ENCODE data around the gene NSMCE1. TPM values are rescaled to one million over a fixed set of nuclear protein-coding genes. Genes with fewer than 3 reads are reported as not detected.

NSMCE1 gene
- total and polyA plus RNA-seq, 2 of the 4 experiments (the other 2 are of a cell fraction) = 47.5 to 120 TPM

- ChIA-PET POLR2A (ENCODE audit: unreplicated experiment) (interaction anchor here (0.5 to 1.6 kb wide), 4 partner anchors 9 to 78 kb away, joined by 3 to 4 read pairs (median 4); partner anchors contain the start of gene NSMCE1), CTCF (interaction anchor here (1.0 to 1.2 kb wide), 3 partner anchors 8 to 97 kb away, joined by 3 read pairs; no protein-coding TSS in a partner anchor)
- Histone ChIP-seq H3K4me1 (ENCODE audit: control insufficient read depth, insufficient read depth, low read length) (peaks cover 37% of the 10 kb centered on the region), H3K27me3 (ENCODE audit: control insufficient read depth, insufficient read depth, low read length) (no peaks in the 10 kb centered on the region), H2AFZ (replicated peaks; ENCODE audit: low read length, poor library complexity) (peak overlapping the region; percentile 69), H3K9me1 (ENCODE audit: insufficient read depth, low read length) (peaks cover 42% of the 10 kb centered on the region), H2AK5ac (ENCODE audit: low read depth, low read length) (peak overlapping the region; percentile 99), H3K56ac (ENCODE audit: extremely low read depth, insufficient read depth, low read length) (peak overlapping the region; percentile 95), H4K91ac (ENCODE audit: insufficient read depth, low read depth, low read length) (peak overlapping the region; percentile 98), H3K14ac (replicated peaks; ENCODE audit: low read depth, low read length) (peak overlapping the region; percentile 98), H3K79me1 (ENCODE audit: low read depth in 1 of 2, low read length in 2 of 2) (peaks cover 28 to 78% of the 10 kb centered on the region in 2 experiments), H2BK120ac (ENCODE audit: low read depth, low read length) (peak overlapping the region; percentile 99), H3K9ac (ENCODE audit: low read depth, low read length) (peak overlapping the region; percentile 78), H3K27ac (ENCODE audit: insufficient read depth, low read length) (peak overlapping the region; percentile 94), H3K4me3 (ENCODE audit: insufficient read depth, low read depth, low read length) (peak overlapping the region; percentile 1; the same call in 1 of the 2 replicates), H2AK9ac (replicated peaks; ENCODE audit: low read depth, low read length, poor library complexity) (peak overlapping the region; percentile 85), H2BK5ac (ENCODE audit: low read depth, low read length, poor library complexity, severe bottlenecking) (peak overlapping the region; percentile 98), H4K20me1 (ENCODE audit: insufficient read depth, low read length) (no peaks in the 10 kb centered on the region; the same call in 1 of the 2 replicates), H3K4ac (ENCODE audit: low read depth, low read length) (peak overlapping the region; percentile 100), H3K18ac (ENCODE audit: low read depth, low read length) (peak overlapping the region; percentile 93), H3K9me3 (ENCODE audit: control insufficient read depth, insufficient read depth, low read length) (no peaks in the 10 kb centered on the region), H2BK15ac (ENCODE audit: low read depth, low read length) (peak overlapping the region; percentile 91; the same call in 2 of the 3 replicates), H4K5ac (ENCODE audit: low read depth, low read length) (peak overlapping the region; percentile 78), H3K4me2 (ENCODE audit: low read depth, low read length) (peak overlapping the region; percentile 56), H4K8ac (ENCODE audit: low read depth in 2 of 2, low read length in 2 of 2) (peak overlapping the region; percentile 93 to 95), H2BK20ac (ENCODE audit: low read depth, low read length) (peak overlapping the region; percentile 99), H3K36me3 (ENCODE audit: control insufficient read depth, insufficient read depth, low read length) (no peaks in the 10 kb centered on the region), H3K23ac (ENCODE audit: low read depth, low read length) (peak overlapping the region; percentile 99)
- ATAC-seq (ENCODE audit: low read depth) = peak; percentile 79
- dilution Hi-C loops (cut with HindIII; ENCODE audit: low sequenced_read_pairs, unreplicated experiment) (no loop called here), in situ Hi-C loops (cut with MboI; ENCODE audit: low sequenced_read_pairs) (loop anchor here (5.0 kb wide), 1 partner anchor 74 kb away; no protein-coding TSS in a partner anchor), intact Hi-C loops (cut with micrococcal nuclease) (loop anchor here (1.0 to 2.0 kb wide), 2 partner anchors 40 to 126 kb away; partner anchors contain the start of gene KDM8)
- no TSS peak for BruUV-seq (replicated peaks)
- DNase-seq = peak; percentile 98
- 2% methylated on average over 5 of the region's 13 CpGs; no CpG with 5 or more reads in 1 of the 2 experiments for WGBS, 2 experiments (ENCODE audit: extremely low coverage in 2 of 2, insufficient read length in 1 of 2)
- TF ChIP-seq SMC3 (IDR thresholded peaks at IDR 0.05; ENCODE audit: low read depth, low read length) = 0 out of 2 replicates have a peak, but pooled peaks have one; percentile 18
- no peak; the same call in 1 of the 2 replicates for TF ChIP-seq POLR2A (IDR thresholded peaks at IDR 0.05; ENCODE audit: low read depth, low read length)
- no peak for TF ChIP-seq NFE2L2 (IDR thresholded peaks at IDR 0.05; ENCODE audit: low read depth, low read length)
- peak; percentile 30 for TF ChIP-seq BHLHE40 (IDR thresholded peaks at IDR 0.05; ENCODE audit: low read depth, low read length)
- no peak for TF ChIP-seq ELK1 (IDR thresholded peaks at IDR 0.05; ENCODE audit: borderline replicate concordance, low read depth, low read length)
- no peak for TF ChIP-seq MAFK (IDR thresholded peaks at IDR 0.05; ENCODE audit: low read depth, low read length)
- peak; percentile 13; the same call in 1 of the 2 replicates for TF ChIP-seq CTCF (conservative IDR thresholded peaks at IDR 0.05; ENCODE audit: low read depth, low read length)
- peak; percentile 20; the same call in 1 of the 2 replicates for TF ChIP-seq CEBPB (IDR thresholded peaks at IDR 0.05; ENCODE audit: low read depth, low read length)
- TF ChIP-seq USF2 (IDR thresholded peaks at IDR 0.05; ENCODE audit: low read depth, low read length) = no peak
- TF ChIP-seq MAZ (IDR thresholded peaks at IDR 0.05; ENCODE audit: borderline replicate concordance, low read depth, low read length) = peak; percentile 16; the same call in 1 of the 2 replicates
- TF ChIP-seq RAD21 (IDR thresholded peaks at IDR 0.05; ENCODE audit: low read length) = peak; percentile 18
- TF ChIP-seq RCOR1 (IDR thresholded peaks at IDR 0.05; ENCODE audit: insufficient replicate concordance, low read length) = no peak
- TF ChIP-seq RFX5 (IDR thresholded peaks at IDR 0.05; ENCODE audit: low read depth, low read length) = no peak
Observed at GRCh38 chr16:27242868-27243590, 25.5 kb downstream of the NSMCE1 start.
